CD4-positive, alpha-beta T cell (primary cell): ENCODE measurements around the gene MSRB3. TPM values are rescaled to one million over a fixed set of nuclear protein-coding genes. Genes with fewer than 3 reads are reported as not detected.

ENCODE experiments used
- ATAC-seq: fragments of 200-7000 bp; cut with Tn5 transposase; one replicate; pipeline ENCODE4 v1.10.0; 2022; ENCODE audit warnings: mild to moderate bottlenecking; ENCODE audit not compliant: poor library complexity
- CTCF ChIA-PET: fragments of 350-600 bp; sonication (Branson Sonifier 250); formaldehyde crosslinking; loops from one replicate; lab custom pipeline; 2021; ENCODE audit warnings: antibody characterized with exemption, inconsistent platforms; lab: Charles Lee
- POLR2A ChIA-PET: fragments of 350-600 bp; sonication (Branson Sonifier 250); formaldehyde crosslinking; loops from one replicate; lab custom pipeline; 2021; ENCODE audit warnings: antibody characterized with exemption, inconsistent platforms; lab: Charles Lee
- DNase-seq, 14 experiments: peaks; one replicate each; pipeline ENCODE4 v3.0.0-alpha.2; 2013 to 2020; ENCODE audit warnings: mixed read lengths in 2 of 14
- H3K27ac ChIP-seq, 2 donors: one replicate each; pipeline versions ENCODE4 v1.5.1 to v1.7.0; 2013; ENCODE audit warnings: low read length in 2 of 2, low read depth in 1 of 2, mild to moderate bottlenecking in 1 of 2
- H3K27me3 ChIP-seq, 2 experiments: 1 replicate in 1 of 2; 2 replicates in 1 of 2; pipeline versions ENCODE4 v1.6.1 to v1.7.0; 2013; ENCODE audit warnings: low read length in 2 of 2, control low read depth in 1 of 2, mild to moderate bottlenecking in 1 of 2, moderate library complexity in 1 of 2; ENCODE audit not compliant: insufficient read depth in 2 of 2, control insufficient read depth in 1 of 2
- H3K36me3 ChIP-seq: one replicate; pipeline ENCODE4 v1.6.1; 2013; ENCODE audit warnings: low read length, control low read depth; ENCODE audit not compliant: insufficient read depth
- H3K4me1 ChIP-seq: one replicate; pipeline ENCODE4 v1.6.1; 2013; ENCODE audit warnings: low read length, control low read depth; ENCODE audit not compliant: insufficient read depth
- H3K4me3 ChIP-seq: one replicate; pipeline ENCODE4 v1.5.1; 2013; ENCODE audit warnings: mild to moderate bottlenecking, low read length, moderate library complexity
- H3K9me3 ChIP-seq, 2 experiments: 1 replicate in 1 of 2; 2 replicates in 1 of 2; pipeline versions ENCODE4 v1.6.1 to v1.7.0; 2013; ENCODE audit warnings: low read length in 2 of 2, mild to moderate bottlenecking in 2 of 2, control low read depth in 1 of 2, moderate library complexity in 1 of 2; ENCODE audit not compliant: control insufficient read depth in 1 of 2, insufficient read depth in 1 of 2
- H3K27ac Mint-ChIP-seq: one replicate; pipeline ENCODE4 v1.8.0; 2020; ENCODE audit warnings: mixed read lengths
- H3K27me3 Mint-ChIP-seq: one replicate; pipeline ENCODE4 v1.8.0; 2021; ENCODE audit warnings: mixed read lengths
- H3K36me3 Mint-ChIP-seq: one replicate; pipeline ENCODE4 v1.8.0; 2021; ENCODE audit warnings: low read depth, mixed read lengths
- H3K4me1 Mint-ChIP-seq: one replicate; pipeline ENCODE4 v1.8.0; 2021; ENCODE audit warnings: low read depth, mixed read lengths
- H3K4me3 Mint-ChIP-seq: one replicate; pipeline ENCODE4 v1.8.0; 2020; ENCODE audit warnings: mild to moderate bottlenecking, mixed read lengths
- H3K9me3 Mint-ChIP-seq: one replicate; pipeline ENCODE4 v1.8.0; 2020; ENCODE audit warnings: mixed read lengths
- CTCF ChIP-seq: fragments of 200-600 bp; IDR thresholded peaks from one replicate; pipeline ENCODE4 v1.8.0; 2022; ENCODE audit warnings: antibody characterized with exemption, mild to moderate bottlenecking
- intact Hi-C, 2 experiments: fragments of 100-400 bp; cut with DNase I in 1 of 2; cut with micrococcal nuclease in 1 of 2; formaldehyde crosslinking; loops; one replicate each; pipeline versions ENCODE4 v1.15.1 to v1.9.0; 2023 to 2025; cut with DNase I, micrococcal nuclease
- total RNA-seq, 174 experiments: library from RNA in 2 of 174; stranded (reverse) in 2 of 174; gene quantifications; one replicate each; pipeline ENCODE4 v1.2.3 and lab custom pipeline; 2021 to 2026

The MSRB3 gene
- total RNA-seq, 2 experiments from 2014 or later: 0.17 TPM; not detected in 1

DNA sequence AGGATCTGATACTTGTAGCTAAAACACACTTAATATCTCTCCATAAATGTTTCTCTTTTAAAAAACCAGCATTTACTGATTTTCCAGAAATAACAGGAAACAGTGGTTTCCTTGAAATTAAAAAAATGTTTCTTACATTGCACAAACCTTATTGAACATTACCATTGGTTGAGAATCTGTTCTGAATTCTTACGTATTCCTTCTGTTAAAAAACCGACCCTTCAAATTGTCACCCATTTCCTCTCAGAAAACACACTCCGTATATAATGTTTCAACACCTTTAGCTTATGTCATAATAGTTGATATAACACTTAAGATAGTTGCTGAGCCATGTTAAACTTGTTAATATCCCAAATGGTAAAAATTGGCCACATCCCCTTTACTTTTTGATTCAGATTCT is 51.2 kb downstream of the MSRB3 start:
- H3K27me3 Mint-ChIP-seq: peaks cover 21% of the 10 kb centered on the region
- no peaks in the 10 kb centered on the region for H3K4me1 Mint-ChIP-seq
- no peak overlapping the region for H3K27ac Mint-ChIP-seq
- ATAC-seq: no peak
- POLR2A ChIA-PET: no interaction called here
- no peaks in the 10 kb centered on the region for H3K36me3 Mint-ChIP-seq
- intact Hi-C loops: no loop called here
- H3K4me3 ChIP-seq: no peak overlapping the region
- H3K9me3 ChIP-seq: peaks cover 0 to 5% of the 10 kb centered on the region in 2 experiments
- no peaks in the 10 kb centered on the region for H3K36me3 ChIP-seq
- TF ChIP-seq CTCF: no peak
- H3K9me3 Mint-ChIP-seq: no peaks in the 10 kb centered on the region
- H3K4me3 Mint-ChIP-seq: no peak overlapping the region
- no peak for DNase-seq
- no peak overlapping the region for H3K27ac ChIP-seq
- no peaks in the 10 kb centered on the region for H3K27me3 ChIP-seq
- CTCF ChIA-PET: interaction anchor here (1.5 kb wide), 1 partner anchor 10 kb away, joined by 4 read pairs; no protein-coding TSS in a partner anchor
- no peaks in the 10 kb centered on the region for H3K4me1 ChIP-seq

GRCh38 chr12:65330331-65330730 is 51.8 kb downstream of the MSRB3 start:
- H3K4me1 Mint-ChIP-seq: no peaks in the 10 kb centered on the region
- H3K9me3 ChIP-seq: peaks cover 0 to 5% of the 10 kb centered on the region in 2 experiments
- CTCF ChIA-PET: interaction anchor here (1.5 kb wide), 1 partner anchor 9 kb away, joined by 4 read pairs; no protein-coding TSS in a partner anchor

GRCh38 chr12:65331456-65331855 is 53.0 kb downstream of the MSRB3 start:
- no peaks in the 10 kb centered on the region for H3K9me3 Mint-ChIP-seq
- no peaks in the 10 kb centered on the region for H3K4me1 ChIP-seq
- peaks cover 21% of the 10 kb centered on the region for H3K27me3 Mint-ChIP-seq

More at GRCh38 chr12:65330331-65330730, 51.8 kb downstream of the MSRB3 start:
- H3K4me3 ChIP-seq: no peak overlapping the region
- Mint-ChIP-seq H3K27ac (no peak overlapping the region), H3K4me3 (no peak overlapping the region), H3K9me3 (no peaks in the 10 kb centered on the region), H3K36me3 (no peaks in the 10 kb centered on the region), H3K27me3 (peaks cover 21% of the 10 kb centered on the region)
- H3K36me3 ChIP-seq: no peaks in the 10 kb centered on the region
- DNase-seq (no peak), ATAC-seq (no peak)
- TF ChIP-seq CTCF: no peak
- no peaks in the 10 kb centered on the region for H3K27me3 ChIP-seq
- H3K27ac ChIP-seq: no peak overlapping the region
- intact Hi-C loops: no loop called here
- POLR2A ChIA-PET: no interaction called here
- no peaks in the 10 kb centered on the region for H3K4me1 ChIP-seq

More at GRCh38 chr12:65331456-65331855, 53.0 kb downstream of the MSRB3 start:
- TF ChIP-seq CTCF: no peak
- no peak overlapping the region for H3K27ac ChIP-seq
- H3K4me1 Mint-ChIP-seq: no peaks in the 10 kb centered on the region
- no peak for ATAC-seq
- peaks cover 0 to 5% of the 10 kb centered on the region in 2 experiments for H3K9me3 ChIP-seq
- H3K27ac Mint-ChIP-seq: no peak overlapping the region
- DNase-seq: no peak
- H3K27me3 ChIP-seq: no peaks in the 10 kb centered on the region
- intact Hi-C loops: no loop called here
- CTCF ChIA-PET: no interaction called here
- POLR2A ChIA-PET: no interaction called here
- no peak overlapping the region for H3K4me3 ChIP-seq
- no peaks in the 10 kb centered on the region for H3K36me3 ChIP-seq
- H3K4me3 Mint-ChIP-seq: no peak overlapping the region
- no peaks in the 10 kb centered on the region for H3K36me3 Mint-ChIP-seq
